Stimulated activated CD8-positive, alpha-beta memory T cell treated with anti-CD3 and anti-CD28 coated beads, Interleukin-15, amount 100 ng/mL, for 24 hours (primary cell): ENCODE measurements around the gene GPR137.
"Not testable (repeated sequence)": the region's sequence is repeated elsewhere in the genome, so short reads cannot be mapped to it uniquely, and the experiment has no call there.

Source experiments
- DNase-seq: peaks from one replicate; pipeline ENCODE4 v3.0.0-alpha.2; 2020; ENCODE audit warnings: low read depth

Gene GPR137, protein sequence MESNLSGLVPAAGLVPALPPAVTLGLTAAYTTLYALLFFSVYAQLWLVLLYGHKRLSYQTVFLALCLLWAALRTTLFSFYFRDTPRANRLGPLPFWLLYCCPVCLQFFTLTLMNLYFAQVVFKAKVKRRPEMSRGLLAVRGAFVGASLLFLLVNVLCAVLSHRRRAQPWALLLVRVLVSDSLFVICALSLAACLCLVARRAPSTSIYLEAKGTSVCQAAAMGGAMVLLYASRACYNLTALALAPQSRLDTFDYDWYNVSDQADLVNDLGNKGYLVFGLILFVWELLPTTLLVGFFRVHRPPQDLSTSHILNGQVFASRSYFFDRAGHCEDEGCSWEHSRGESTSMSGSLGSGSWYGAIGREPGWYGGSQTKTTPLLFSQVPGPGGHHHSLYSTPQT

DNA sequence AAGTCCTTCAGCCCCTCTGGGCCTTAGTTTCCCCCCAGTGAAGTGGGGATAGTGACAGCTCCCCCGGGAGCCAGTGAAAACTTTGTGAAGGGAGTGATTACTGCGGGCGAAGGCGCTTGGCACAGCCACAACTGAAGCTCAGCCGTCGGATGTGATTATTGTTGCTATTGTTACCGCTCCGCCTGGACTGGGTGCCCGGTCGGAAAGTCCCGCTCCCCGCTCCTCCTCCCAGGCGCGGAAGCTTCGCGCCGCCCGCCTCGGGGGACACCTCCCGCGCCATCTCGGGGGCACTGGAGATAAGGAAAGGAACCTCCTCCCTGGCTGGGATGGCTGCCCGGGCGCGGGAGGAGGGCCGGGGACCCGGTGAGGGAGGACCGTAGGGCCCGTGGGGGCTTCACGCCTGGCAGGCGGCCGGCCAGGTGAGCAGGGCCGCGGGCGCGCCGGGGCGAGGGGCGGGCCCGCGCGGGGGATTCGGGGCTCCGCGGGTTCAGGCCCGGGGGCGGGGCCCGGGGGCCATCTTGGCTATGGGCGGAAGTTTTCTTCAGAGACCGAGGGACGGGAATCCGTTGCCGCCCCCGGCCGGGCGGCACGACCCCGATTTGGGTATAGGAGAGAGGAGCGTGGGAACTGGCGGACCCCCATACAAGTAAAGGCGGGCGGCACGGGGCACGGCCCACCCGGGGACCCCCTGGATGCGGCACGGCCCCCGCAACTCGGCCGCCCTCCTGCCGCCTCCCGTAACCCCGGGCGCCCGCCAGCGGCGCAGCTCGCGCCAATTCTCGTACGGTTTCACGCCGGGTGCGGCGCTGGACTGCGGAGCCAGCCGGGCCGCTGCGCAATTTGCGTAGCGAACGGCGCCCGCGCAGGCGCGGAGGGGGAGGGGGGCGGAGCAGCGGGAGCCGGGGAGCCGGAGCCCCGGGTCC is at the start of gene GPR137:
Gene GPR137, plus strand, starts transcription at position 887 of the 923 bp plus-strand sequence. CDS start 677 bp downstream, outside the sequence.
- DNase-seq, result peak; percentile 95

DNA sequence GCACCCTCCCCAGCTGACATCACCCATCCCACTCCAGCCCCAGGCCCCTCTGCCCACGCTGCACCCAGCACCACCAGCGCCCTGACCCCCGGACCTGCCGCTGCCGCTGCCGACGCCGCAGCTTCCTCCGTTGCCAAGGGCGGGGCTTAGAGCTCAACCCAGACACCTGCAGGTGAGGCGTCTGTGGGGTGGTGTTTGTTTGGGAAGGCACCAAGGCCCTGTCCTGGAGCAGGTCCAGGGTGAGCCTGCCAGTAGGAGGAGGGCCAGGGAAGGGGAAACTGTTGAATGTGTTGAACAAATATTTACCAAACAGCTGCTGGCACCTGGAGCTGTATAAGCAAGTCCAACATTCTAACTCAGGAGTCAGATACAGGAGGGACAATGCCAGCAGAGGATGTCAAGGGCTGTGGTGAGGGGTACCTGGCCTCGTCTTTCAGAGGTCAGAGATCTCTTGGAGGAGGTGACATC is 48.1 kb upstream of the GPR137 start:
- DNase-seq, result no peak

DNA sequence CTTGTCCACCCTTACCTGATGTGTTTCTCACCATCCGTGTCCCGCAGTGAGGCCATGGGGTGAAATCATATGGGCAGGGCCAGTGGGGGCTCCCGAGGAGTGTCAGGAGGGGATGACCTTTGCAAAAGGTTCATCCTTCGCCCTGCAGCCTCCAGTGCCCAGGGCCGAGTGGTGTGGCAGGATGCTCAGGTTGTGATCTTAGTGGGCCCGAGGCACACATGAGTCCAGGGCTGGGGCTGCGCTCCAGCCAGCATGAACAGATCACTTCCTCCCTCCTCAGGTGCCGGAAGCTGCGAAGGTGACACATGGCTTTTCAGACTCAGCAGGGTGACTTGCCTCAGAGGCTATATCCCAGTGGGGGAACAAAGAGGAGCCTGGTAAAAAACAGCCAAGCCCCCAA is 47.6 kb upstream of the GPR137 start:
- no peak for DNase-seq

DNA sequence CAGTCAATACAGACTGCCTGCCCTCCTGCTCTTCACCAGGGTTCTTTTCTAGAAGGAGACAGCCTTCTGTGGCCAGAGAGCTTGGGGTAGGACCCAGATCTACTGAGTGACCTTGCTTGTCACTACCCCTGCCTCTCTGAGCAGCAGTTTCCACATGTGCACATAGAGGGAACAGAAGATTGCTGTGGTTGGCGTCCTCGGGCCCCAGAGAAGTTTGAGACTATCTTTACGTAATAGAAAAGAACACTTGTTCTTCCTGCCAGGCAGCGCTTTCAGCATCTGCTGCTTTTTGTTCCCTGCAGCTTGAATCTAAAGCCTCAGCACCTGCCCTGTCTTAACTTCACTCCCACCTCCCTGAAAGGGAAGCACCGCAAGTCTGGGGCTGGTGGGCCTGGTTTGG is 46.6 kb upstream of the GPR137 start:
- DNase-seq, result no peak

DNA sequence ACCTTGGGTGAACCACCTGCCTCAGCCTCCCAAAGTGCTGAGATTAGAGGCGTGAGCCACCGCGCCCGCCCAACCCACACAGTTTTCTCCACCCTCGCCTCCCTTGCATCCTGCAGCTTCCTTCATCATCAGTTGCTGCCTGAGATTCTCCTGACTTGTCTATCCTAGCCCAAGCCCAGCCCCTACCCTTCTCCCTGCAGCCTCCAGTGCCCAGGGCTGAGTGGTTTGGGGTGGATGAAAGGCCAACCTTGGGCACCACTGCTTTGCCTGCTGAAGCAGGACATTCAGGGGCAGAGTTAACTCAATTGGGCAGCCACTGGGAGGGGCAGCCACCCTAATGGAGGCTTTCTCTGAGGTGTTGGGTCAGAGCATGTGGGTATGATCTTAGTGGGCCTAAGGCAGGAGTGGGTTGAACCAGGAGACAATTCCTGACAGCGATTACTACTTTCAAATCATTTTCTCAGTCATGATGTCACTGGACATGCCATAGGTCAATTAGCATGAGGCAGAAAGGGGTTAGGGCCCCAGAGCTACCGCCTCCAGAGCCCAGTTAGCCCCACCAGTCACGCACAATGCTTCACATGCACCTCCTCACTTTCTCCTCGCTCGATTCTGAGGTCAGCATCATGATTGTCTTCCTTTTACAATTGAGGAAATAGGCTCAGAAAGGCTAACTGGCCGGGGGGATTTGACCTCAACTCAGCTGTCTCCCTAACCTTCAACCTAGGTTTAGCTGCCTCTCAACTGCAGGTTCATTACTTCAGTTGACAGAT is 45.8 kb upstream of the GPR137 start:
- no peak for DNase-seq

DNA sequence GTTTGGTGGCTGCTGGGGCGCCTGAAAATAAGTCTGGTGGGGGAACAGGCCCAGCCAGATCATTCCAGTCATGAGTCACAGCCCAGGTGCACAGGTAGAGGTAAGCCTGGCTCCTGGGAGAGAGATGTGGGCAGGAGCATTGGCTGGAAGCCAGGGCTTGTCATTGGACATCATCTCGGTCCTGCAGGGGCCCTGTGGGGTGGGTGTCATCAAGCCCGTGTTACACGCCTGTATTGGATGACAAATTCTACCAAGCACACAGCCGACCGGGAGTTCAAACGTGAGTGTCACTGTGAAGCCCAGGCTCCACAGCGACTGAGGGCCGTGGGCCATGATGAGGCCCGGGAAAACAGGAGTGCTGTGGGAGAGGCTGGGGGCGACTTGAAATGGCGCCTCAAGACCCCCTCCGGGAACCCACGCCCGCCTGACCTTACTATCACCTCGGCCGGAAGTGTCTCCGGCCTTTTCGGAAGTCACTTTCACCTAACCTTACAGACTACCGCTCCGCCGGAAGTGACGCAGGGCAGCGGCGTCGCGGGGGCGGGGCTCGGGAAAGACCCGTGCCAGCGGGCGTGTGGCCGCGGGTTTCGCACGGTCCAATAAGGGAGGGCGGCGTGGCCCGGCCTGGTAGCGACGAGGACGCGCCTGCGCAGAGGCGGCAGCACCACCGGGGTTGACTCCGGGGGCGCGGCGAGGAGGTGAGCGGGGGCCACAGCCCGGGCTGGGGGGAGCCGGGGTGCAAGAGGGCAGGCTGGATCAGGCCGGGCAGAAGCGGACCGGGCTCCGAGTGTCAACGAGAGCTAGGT is 45.0 kb upstream of the GPR137 start, which contains the start of gene FKBP2:
Gene FKBP2, plus strand, starts transcription at position 661 of the 806 bp plus-strand sequence. CDS start 1,293 bp downstream, outside the sequence.
- peak; percentile 96 for DNase-seq

DNA sequence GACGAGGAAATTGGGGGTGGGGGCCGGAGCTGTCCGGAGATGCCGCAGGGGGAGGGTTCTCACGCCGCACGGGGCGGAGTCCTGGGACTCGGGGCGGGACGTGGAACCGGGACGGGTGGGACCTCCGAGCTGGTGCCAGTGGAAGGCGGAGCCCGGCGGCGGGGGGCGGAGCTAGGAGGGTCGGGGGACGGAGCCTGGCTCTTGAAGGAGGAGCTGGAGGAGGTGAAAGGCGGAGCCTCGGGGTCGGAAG is 44.5 kb upstream of the GPR137 start:
- peak; percentile 99 for DNase-seq

DNA sequence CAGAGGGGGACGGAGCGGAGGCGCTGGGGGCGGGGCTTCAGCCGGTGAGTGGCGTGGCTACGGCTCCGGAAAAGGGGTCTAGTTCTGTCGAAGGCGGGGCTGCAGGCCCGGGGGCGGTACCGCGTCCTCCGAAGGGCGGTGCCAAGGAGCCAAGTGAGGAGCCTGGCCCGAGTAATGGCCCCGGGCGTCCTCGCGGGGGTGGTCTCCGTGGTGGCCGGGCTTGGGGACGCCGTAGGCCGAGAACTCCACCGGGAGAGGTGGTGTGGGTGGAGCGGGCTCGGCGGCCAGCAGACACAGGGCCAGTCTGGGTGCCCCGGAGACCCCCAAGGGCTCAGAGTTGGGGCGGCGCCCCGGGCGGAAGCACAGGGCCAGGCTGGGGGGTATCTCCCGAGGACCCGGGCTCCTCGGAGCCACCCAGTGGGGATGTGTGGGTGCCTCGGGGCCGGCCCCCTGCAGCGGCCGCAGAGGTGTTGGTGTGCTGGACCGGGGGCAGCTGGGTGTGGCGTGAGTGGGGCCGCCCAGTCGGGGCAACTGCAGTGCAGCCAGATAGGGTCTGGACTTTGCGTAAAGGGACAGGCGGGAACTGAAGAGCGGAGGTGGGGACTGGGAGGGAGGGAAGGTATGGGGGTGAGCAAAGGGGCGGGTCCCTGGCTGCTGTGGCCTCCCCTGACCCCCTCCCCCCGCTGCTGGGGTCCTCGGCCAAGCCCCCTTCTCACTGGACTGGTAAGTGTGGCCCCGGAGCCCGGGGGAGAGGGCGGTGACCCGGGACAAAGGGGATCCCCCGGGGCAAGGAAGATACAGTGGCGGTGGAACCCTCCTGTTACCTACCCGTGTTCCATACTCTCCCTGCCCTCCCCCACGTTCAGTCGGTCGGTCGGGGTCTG is 43.9 kb upstream of the GPR137 start:
- no peak for DNase-seq

DNA sequence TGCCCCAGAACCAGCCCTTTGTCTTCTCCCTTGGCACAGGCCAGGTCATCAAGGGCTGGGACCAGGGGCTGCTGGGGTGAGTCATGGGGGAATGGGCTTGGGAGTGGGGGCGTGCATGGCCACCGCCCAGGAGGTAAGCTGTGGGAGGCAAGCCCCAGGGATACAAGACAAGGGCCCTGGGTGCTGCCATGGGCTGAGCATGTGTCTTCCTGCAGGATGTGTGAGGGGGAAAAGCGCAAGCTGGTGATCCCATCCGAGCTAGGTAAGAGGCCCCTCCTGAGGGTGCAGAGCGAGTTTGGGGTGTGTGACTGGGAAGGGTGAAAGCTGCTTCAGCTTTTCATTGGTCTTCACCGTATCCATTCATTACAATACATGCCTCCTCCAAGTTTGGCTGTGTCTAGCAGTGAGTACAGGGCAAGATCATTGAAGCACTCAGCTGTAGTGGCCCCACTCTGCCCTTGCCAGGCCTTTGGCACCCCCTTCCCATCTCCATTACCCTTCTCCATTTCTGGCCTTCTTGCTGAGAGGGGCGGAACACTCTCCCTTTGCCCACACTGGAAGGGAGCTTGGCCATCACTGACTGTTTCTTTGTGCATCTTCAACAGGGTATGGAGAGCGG is 42.3 kb upstream of the GPR137 start:
- no peak for DNase-seq

DNA sequence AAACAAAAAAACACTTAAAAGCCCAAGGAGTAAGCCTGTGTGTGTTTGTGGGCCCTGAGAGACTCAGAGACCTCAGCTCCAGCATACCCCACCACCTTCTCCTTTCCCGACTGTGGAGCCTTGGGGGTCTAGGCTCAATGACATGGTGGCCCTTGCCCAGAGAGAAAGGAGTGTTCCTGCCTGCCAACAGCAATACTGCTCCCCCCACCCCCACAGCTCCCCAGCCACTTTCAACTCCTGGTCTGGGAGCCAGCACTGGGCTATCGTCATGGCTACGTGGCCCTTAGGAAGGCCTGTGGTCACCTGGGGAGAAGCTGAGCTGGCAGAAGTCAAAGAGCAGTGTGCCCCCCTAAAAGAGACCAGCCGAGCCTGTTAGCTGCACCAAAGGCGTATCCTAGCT is 41.5 kb upstream of the GPR137 start:
- DNase-seq, result no peak

DNA sequence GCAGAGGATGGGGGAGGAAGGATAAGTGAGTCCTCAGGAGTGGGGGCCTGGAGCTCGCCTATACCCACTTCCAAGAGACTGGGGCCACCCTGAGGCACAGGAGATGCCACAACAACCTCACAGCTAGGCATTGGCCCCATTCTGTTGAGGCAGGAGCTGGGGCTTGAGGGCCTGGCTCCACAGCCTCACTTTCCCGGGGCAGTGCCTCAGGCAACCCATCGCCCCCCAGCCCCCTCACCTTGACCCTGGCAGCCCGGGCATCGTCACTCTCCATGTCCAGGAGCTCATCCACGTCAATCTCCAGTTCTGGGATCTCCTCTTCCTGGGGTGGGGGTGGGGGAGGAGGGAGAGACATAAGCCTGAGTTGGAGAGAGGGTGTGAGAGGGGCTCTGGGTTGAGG is 40.7 kb upstream of the GPR137 start:
- DNase-seq, result no peak

DNA sequence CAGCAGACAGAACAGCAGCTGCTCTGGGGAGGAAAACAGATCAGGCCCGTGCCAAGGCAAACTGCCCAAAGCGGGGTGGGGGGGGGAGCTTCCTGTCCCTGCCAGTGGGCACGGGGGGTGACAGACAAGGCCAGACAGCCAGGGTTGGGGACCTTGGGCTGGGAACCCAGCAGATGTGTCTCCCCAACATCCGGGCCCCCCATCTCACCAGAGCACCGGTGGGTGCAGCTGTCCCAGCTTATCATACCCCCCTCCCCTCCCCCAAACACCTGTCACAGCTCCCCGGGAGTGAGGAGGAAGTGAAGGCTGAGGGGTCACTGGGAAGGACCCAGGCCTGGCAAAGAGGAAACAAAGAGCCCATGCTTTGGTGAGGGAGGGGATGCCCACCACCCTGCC is 40.2 kb upstream of the GPR137 start:
- no peak for DNase-seq

DNA sequence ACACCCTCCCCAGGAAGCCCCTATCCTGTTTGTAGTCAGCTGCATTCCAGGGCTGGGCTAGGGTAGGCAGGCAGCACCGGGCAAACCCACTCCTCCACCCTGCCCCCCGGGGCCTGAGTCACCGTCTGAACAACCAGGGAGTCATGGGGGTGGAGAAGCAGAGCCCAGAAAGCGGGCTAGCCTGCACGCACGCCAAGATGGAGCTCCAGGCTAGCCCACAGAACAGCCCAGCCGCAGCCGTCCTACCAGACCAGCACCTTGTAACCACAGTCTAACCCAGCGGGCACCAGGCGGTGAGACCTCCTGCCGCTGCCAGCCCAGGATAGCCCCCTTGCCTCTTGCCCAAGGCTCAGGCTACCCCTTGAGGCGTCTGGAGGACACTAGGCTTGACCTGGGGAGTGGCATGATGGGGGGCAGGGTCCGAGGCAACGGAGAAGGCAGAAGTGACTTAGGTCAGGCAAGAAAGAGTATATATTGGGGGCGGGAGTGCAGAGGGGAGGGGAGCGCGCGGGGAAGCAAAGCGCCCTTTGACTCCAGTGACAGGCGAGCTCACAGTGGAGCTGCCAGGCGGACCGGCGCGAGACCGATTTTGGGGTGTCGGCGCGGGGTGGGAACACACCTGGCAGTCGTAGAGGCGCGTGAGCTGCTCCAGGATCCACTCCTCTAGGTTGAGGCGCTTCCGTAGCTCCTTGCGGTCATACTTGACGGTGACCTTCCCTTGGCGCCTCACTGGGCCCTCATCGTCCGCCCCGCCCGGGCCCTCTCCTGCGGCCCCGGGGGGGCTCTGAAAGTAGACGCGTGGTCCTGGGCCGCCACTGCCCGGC is 39.6 kb upstream of the GPR137 start:
- peak; percentile 48 for DNase-seq

DNA sequence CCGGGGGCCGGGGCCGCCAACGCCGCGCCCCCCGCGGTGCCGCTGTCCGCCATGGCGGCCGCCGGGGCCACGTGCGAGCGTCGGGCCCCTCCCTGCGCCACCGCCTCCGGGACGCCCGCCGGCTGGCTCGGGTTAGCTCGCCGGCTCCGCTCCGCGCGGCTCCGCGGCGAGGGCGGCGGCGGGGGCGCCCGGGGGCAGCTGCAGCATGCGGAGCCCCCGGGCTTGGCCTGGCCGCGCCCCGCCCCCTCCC is 39.1 kb upstream of the GPR137 start:
- not testable (repeated sequence) for DNase-seq

DNA sequence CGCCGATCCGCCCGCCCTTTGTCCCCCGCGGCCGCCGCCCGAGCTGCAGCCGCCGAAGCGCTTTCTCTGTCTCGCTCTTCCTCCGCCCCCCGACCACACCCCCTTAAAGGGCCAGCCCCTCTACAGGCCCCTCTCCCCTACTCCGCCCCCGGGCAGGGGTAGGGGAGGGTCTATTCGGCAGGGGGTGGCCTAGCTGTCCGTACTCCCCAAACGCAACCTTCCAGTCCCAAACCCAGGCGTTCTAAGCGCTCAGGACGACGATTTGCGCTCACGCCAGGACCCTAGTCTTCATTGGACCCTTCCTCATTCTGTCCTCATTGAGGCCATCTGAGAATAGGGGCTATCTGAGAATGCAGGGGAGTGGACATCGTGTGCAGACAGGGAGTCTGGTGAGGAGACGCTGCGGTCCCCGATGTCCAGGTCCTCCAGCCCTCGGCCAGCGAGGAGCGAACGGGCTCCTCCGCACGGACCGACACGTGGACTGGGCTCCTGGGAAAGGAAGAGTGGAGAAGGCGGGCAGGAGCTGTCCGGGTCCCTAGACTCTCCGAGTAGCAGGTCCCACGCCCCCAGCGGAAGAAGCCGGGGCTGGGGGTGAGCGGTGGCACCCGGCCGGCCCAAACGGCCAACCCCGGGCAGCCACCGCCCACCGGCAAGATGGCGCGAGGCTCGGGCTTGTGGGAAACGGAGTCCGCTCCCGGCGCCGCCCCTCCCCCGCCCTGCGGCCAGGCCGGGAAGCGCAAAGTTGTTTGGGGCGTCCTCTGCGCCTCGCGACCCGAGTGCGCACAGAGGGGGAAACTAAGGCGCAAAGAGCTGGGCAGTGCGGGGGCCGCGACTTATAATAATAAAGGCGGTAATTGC is 38.5 kb upstream of the GPR137 start, which contains the start of gene PPP1R14B:
Gene PPP1R14B, minus strand, starts transcription at position 73 of the 858 bp plus-strand sequence. CDS start 270 bp downstream, outside the sequence.
- peak; percentile 50 for DNase-seq

DNA sequence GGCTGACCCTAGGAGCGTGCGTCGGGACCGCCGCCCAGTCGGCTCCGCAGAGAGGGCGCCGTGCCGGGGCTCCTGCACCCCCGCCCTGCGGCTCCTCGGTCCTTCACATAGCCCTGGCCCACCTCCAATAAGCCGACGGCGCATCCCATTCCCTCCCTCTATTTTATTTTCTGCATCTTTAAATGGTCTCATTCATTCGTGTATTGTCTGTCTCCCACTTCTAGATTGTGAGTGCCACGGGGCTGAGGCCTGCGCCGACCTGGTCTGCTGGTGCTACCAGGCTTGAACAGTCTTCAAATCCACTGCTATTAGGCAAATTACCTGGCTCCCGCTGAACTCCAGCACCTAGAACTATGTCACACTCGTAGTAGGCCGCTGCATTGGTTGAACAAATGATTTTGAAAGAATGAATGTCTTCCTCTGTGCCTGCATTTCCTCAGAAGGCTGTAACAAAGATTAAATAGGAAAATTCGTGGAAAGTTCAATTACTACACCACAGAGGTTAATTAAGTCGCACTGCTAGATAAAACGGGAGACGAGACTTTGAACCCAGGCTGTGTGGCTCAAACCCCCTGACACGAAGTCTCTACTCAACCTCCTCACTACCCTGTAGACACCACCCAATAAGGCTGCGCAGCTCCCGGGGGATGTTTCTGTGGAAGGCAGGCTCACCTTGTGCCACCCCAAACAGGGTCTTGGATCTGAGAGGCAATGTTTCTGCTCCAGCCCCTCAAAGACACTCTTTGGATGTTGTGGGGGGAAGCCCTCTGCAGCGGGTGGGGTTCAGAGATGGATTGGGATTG is 37.7 kb upstream of the GPR137 start:
- no peak for DNase-seq

DNA sequence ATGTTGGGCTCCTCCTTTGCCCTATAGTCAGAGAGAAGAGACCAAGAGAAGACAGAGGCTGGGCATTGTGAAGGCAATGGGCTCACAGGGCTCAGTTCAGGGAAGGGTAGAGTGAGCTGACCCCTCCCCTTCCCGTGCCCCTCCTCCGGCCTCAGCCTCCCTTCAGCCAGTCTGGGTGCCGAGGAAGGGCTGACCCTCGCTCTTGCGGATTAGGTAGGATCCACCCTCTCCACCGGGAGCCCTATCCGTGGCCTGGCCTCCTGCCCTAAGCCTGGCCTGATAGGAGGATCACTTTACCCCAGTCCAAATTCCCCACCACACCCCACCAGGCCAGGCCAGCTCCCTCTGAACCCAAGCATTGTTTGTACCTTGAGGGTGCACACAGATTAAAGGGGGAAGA is 37.1 kb upstream of the GPR137 start:
- DNase-seq, result no peak
